HG02642 (cell line): ENCODE results near the gene TMC3.

Source experiments
- ATAC-seq: cut with Tn5 transposase; IDR thresholded peaks from one replicate; pipeline ENCODE4 v1.9.1; 2021; ENCODE audit warnings: mild to moderate bottlenecking; ENCODE audit not compliant: unreplicated experiment, poor library complexity

TMC3 gene

DNA sequence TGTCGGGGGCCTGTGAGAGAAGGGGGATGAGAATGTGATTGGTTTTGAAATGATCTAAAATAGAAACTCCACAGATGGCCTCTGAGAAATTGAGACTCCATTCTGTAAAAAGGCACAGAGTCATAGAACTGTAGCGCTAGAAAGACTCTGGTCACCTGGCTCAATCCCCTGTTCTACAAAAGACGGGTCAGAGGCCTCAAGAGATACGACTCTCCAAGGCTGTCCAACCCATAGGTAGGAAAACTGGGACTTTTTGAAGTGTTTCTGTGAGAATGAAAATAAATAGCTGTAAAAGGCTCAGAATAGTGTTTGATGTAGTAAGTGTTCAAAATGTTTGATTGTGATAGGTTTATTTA lies 11.7 kb upstream of the TMC3 start:
- ATAC-seq: no peak

DNA sequence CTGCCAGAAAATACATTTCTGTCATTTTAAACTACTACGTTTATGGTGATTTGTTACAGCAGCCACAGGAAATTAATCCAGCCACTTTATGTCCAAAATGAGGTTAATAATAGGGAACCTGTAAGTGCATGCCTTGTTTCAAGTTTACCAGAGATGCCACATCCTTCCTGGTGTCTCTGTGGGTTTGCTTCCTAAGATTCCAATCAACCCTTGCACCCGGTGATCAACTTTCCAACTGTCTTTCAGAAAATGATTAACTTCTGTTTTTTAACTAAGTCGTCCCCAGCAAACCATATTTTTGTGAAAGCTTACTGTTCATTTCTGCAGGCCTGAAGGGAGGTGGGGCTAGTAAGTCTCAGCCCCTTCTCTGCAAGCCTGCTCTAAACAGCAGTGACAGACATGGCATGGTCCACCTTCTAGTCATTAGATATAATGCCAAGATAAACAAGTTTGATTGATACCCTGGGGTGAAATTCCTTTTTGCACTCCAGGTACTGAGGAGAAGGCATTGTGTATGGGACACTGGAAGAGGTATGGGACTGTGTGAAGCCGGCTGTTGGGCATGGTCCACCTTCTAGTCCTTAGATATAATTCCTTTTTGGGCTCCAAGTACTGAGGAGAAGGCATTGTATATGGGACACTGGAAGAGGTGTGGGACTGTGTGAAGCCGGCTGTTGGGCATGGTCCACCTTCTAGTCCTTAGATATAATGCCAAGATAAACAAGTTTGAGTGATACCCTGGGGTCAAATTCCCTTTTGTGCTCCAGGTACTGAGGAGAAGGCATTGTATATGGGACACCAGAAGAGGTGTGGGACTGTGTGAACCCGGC lies 11.1 kb upstream of the TMC3 start:
- no peak for ATAC-seq

DNA sequence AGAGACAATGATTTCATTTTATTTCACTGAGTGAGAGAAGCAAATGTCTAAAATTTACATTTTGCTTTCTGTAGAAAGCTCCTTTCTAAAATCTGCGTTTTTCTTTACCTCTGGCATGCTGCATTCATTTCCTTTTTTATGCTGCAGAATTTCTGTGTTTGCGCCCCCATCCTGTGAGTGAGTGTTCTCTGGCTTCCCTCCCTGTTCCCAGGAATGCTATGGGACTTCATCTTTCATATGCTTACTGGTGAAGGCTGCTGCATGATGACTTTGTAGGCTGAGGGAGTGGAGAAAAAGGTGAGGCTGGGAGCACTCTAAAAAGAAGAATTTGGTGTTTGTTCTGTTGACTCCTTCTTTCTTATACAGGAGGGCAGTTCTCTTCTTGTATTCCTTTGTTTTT lies 7.7 kb upstream of the TMC3 start:
- ATAC-seq: no peak

DNA sequence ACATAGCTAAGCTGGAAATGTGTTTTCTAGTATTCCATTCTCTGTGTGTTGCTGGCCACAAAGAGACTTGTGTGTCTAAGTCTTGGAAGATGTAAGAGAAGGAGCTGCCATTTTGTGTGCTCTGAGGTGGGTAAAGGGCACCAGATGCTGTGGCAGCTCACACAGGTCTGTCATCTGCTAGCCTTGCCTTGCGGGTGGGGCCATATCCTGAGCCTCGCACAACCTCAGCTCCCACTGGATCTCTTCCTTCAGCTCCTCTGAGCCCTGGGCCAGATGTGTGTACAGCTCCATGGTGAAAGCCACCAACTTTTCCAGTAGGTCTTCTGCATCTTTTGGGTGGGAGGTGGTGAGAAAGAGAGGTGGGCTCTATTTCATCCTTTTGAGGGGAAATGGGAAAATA lies 6.7 kb upstream of the TMC3 start:
- ATAC-seq: no peak

DNA sequence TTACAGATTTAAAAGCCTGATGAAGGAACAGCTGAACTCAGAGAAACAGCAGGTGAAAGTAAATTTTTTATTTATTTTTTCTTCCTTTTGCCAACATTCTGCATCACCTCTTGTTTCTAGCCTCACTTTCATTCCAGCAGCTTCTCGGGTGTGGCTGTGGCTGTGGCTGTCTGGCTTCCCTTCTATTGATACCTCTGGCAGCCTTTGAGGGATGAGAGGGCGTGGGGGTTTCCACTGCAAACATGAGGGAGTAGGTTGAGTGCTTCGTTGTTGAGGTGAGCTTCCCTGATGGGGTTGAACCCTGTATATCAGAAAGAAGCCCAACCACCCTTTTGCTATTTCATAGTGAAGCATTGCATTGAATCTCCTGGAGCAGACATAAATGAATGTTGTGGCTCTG lies 6.2 kb upstream of the TMC3 start:
- ATAC-seq: no peak

DNA sequence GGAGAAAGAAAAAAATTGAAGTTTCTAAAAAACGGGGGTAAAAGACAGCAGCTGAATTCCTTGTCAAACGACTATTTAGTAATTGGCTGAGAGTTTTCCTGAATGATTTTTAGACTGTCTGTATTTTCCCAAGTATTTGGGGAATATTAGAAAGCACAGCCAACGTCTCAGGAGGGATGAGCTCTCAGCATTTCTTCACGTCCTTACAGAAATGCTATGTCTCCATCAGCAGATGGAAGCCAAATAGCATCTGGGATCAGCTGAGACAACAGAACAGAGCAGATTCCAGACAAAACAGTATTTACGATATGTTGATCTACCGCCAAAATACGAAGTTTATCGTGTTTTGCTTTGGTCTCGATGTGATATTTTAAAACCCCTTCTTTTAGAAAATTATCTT lies 5.3 kb upstream of the TMC3 start:
- no peak for ATAC-seq

DNA sequence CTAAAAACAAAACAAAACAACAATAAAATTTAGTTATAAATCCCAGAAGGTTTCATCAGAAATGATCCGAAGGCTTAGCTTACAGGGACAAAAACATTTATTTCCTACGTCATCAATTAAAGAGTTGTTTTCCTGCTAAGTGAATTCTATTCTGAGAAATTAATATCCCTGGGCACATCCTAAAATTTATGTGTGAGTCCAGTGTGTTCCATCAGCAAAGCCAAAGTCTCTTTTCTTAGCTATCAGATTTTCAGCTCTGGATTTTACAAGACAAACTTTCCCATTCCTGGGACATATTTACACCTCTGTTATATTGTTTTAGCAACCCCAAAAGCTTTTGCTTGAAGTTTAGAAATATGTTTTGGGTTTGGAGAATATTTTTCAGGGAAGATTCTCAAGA lies 4.4 kb upstream of the TMC3 start:
- no peak for ATAC-seq

DNA sequence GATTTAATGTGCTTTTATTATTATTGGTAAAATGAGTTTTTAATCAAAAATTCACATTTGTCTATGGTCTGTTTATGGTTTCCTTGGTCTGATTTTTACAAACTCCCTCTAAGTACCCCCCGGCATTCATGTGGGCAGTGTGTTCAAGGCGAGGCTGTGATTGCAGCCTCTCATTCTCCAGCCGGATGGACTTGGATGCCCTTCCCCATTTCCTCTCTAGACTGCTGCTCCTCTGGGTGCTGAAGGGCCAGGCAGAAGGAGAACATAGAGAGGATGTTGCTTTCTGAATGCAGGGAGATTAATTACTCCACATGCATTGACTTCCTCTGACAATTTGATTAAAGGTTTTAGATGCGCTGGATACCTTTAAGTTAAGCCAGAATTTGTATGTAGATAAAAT lies 3.9 kb upstream of the TMC3 start:
- no peak for ATAC-seq

DNA sequence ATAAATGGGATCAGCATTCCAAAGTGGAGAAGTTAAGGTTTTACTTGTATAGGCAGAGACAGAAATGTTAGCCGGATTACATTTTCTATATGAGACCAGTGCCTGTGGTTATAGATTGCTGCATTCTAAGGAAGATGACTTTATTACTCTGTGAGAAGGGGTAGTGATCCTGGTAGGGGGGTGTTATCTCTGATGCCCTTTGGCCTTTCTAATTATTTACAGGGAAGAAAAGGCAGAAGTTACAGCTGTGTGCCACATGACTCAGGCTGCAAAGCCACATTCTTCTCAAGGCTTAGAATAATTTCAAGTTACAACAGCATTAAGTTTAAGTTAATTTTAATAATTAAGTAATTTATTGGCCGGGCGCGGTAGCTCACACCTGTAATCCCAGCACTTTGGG lies 2.2 kb upstream of the TMC3 start:
- no peak for ATAC-seq

DNA sequence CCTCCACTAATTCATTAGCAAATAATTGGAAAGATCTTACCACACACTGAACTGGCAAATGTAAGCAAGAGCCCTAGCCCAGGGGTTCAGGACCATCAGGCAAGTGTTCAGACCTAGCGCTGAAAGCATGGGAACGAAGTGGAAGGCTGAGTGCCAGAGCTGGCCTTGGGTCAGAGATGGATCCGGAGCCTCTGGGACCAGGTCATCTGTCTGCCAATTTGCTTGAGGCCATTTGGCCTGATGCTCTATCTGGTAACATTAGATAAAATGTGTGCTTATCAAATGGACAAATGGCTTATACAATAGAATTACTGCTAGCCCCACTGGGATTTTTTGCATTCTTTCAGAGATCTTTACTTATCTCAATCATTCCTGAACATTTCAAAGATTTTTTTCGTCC lies 1.4 kb upstream of the TMC3 start:
- ATAC-seq: no peak

DNA sequence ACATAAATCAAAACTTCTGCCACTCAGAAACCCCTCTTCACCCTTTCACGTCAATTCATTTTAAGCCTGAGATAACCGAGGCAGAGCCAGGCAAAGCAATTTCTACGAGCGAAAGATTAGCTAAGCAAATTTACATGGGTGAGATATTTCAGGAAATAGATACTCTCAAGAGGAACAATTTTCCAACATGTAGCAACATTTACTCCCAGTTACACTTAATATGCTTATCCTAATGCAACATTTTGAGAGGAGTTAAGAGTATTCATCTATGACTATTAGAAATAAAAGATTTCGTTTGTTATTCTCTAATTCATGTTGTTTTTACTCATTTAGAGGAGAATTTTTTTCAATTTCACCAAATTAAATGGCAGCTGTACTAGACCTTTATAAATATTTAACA lies 837 bp downstream of the TMC3 start:
- no peak for ATAC-seq

DNA sequence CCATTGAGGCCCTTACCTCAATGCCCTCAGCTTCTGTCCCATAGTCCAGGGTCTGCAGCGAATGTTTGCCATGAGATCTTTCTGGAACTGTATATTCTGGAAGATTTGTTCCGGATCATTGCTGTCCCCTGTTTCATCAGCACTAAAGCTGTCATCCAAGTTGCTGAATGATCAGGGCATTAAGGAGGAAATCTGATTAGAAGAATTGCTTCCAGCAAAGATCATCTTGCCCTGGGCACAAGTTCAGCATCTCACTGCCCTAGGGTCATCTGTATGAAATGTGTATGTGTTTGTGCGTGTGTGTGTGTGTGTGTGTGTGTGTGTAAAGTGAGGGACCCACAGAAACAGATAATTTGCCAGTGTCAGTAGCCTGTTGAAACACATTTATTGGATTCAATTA lies 1.4 kb downstream of the TMC3 start:
- no peak for ATAC-seq

DNA sequence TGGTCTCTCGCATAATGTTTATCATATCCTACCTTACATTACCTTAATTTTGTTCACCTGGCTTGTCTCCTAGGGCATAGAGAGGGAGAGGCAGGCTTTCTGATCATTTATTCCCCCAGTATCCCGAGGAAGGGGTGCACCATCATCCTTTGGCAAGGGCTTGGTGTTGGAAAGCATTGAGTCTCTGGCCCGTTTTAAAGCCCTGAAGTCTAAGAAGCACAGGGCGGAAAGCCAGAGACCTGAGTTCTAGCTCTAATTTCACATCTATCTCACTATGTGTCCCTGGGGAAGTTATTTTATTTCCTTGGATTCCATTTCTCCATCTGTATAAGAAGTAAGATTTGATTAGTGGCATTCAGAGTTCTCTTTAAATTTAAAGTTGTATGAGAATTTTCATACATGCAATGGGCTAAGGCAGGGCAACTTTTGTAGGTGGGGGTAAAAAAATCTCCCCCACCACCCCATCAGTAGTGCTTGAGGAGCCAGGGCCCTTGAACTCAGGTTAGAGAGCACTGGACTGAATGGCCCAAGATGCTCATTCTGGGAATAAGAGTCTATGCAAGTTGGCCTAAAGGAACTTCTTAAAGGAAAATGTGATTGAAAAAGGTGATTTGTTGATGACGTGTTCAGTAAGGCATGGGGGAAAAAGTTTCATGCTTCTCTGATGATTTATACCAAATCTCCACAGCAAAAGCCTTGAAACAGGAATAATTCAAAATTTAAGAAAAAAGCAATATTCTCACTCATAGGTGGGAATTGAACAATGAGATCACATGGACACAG lies 10.1 kb downstream of the TMC3 start:
- no peak for ATAC-seq

DNA sequence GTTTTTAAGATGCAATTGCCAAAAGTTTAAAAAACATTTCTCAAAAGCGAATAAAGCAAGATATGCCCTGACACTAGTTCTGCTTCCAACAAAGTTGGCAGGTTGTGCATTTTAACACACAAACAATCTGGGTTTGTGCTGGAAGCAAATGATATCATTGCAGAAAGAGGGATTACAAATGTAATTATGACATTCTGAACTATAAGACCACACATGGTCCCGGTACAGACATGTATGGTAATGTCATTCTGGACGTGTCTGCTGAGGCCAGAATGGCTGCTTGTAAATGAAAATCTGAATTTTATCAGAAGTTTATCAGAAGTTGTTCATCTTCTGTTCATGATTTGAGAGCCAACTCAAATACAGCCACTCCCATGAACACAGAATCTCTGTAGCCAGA lies 10.7 kb downstream of the TMC3 start:
- ATAC-seq: no peak

DNA sequence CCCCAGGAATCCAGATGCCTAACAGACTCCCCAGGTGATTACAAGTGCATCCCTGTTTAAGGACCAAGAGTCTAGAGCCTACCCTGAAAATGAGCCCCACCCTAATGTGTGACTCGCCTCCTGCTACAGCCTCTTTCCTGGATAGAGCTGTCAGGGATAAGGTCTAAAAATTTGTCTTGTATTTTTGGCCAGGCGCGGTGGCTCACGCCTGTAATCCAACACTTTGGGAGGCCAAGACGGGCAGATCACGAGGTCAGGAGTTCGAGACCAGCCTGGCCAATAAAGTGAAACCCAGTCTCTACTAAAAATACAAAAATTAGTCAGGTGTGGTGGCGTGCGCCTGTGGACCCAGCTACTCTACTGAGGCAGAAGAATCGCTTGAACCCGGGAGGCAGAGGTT lies 11.2 kb downstream of the TMC3 start:
- no peak for ATAC-seq

DNA sequence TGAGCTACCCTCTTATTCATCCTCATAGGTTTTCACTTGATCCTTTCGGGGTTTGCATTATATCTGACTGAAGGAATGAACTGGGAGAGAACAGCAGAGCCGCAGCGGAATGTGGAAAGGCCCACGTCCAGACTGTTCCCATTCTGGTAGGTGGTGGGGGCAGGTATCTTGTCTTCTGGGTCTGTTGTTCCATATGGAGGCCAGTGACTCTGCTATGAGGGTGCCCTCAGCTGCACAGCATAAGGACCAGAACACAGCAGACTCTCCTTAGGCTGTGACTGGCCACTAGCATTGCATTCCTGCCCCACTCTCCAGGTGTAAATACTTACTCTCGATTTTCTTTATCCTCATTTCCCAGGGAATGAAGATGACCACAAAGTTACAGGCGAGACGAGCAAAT lies 12.1 kb downstream of the TMC3 start:
- ATAC-seq: no peak

DNA sequence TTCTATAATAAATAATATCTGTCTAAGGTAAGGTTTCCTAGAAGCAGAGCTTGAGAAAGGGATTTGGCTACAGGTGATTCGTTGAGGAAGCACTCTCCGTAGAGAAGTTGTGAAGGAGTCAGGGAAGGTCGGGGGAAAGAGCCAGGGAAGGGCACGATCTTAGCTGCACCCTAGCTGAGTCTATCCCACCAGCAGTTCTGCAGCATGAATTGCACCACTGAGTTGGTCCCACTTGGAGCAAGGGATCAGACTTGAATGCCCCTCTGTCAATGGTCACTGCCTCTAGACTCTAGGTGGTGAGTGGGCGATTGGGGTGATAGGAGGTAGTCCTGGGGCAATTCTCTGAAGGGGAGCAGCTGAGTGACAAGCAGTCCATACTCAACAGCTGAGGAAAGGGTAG lies 13.5 kb downstream of the TMC3 start:
- ATAC-seq: no peak

DNA sequence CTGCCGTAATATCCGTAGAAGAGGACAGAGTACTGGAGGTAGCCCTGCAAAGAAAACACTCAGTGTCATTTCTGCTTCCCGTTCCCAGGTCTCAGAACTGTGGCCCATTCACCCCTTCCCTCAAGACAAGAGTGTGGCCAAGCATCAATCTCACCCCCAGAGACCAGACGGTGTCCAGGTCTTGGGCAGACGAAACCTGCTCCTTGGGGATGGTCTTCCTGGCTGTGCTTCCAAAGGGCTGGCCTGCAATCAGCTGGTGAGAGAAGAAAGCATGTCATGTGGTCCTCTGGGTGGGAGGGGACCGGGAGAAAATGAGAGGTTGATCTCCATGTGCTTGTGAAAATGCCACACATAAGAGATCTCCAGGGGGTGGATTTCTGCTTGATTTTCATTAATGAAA lies 15.8 kb downstream of the TMC3 start:
- ATAC-seq: no peak

DNA sequence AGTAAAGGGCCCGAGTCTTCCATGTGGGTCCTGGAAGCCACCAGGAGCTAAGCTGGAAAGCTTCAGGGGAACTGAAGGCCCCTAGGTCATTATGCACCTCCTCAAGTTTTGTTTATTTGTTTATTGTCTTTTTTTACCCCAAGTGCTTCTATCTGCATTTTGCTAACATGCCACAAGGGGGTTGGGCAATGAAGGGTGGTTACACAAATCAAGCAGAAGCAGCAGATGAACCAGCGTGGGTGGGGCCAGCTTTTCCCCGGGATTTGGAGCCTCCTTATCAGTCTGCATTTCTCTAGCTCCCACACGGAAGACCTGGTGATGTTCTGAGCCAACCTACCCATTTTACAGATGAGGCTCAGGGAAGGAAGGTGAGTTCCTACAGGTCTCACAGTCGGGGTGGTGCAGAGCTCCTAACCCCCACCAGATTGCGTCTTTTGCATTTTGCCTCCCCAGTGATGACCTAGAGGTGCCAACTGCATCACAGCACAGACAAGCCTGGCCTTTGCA lies 16.8 kb downstream of the TMC3 start:
- ATAC-seq: no peak

DNA sequence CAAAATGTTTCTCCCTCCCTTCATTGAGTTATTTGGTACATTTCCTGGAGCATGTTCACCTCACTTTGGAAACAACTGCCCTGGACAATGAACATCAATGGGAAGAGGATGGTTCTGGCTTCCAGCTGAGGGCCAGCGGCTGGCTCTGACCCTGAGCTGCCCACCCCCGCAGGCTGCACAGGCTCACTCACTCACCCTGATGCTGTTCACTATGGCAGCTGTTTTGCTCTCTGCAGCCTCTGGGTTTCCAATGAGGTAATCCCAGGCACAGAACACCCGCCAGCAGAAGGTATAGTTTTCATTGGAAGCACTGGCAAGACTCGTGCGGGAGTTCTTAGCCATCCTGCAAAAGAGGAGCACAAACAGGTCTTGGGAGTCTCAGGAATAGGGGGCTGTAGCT lies 17.8 kb downstream of the TMC3 start:
- ATAC-seq: no peak

DNA sequence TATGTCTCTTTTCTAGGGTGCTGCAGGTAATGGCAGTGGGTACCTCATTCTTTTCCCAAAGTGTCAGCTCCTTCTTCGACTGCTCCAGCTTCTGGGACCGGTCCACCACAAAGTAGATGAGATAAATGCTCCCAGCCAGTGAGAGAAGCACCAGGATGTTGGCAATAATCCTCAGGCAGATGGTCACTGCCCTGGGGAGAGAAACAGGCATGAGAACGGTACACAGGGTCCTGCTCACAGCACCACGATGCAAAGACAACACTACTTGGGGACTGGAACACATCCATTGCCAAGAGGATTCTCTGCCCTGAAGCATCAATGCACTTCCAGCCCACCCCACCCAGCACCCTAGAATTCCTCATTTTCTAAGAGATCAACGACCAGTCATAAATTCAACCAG lies 22.4 kb downstream of the TMC3 start:
- no peak for ATAC-seq

DNA sequence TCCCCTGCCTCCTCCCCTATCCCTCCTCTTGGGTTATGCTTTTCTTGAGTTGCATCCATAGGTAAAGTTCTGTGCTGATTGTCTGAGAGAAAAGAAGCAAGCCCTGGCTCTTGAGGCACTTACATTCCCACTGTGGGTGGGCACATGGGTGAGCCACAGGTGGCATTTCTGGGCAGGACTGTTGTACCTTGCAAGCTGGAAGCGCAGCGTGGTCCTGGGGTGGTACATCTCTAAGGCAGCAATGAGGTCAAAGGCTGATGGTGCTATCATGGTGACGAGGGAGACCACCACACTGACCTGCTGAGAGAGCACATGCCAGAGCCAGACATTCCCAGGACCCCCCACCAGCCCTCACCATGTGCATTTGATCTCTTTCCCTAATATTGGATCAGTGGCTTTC lies 24.7 kb downstream of the TMC3 start:
- no peak for ATAC-seq
